NCI-H82 treated with DMSO at 0.1 percent for 48 hours (cell line): ENCODE measurements around the gene TSPYL2.

Experiments used
- DNase-seq: peaks from one replicate; lab custom pipeline; 2025; ENCODE audit not compliant: unreplicated experiment; lab: John Stamatoyannopoulos, UW

TSPYL2 gene

GRCh38 chrX:53081925-53082772 is at the start of gene TSPYL2:
Gene TSPYL2, plus strand, starts transcription at chrX:53082367. Its CDS starts 132 bp downstream, at chrX:53082499.
- DNase-seq = peak; percentile 95

GRCh38 chrX:53036149-53036548 is 46.0 kb upstream of the TSPYL2 start:
- no peak for DNase-seq

GRCh38 chrX:53039236-53039635 is 42.9 kb upstream of the TSPYL2 start:
- no peak for DNase-seq

- no peak for DNase-seq
Measured at GRCh38 chrX:53044995-53045394, 37.2 kb upstream of the TSPYL2 start.

- no peak for DNase-seq
Measured at GRCh38 chrX:53047228-53047627, 34.9 kb upstream of the TSPYL2 start.

- DNase-seq = peak; percentile 42
Measured at GRCh38 chrX:53048169-53049126, 33.7 kb upstream of the TSPYL2 start, which contains the start of gene GPR173. Gene GPR173, plus strand, starts transcription at chrX:53048789. Its CDS starts 27,833 bp downstream, at chrX:53076622.

- no peak for DNase-seq
Measured at GRCh38 chrX:53049127-53049517, 33.0 kb upstream of the TSPYL2 start.

GRCh38 chrX:53050841-53051240 is 31.3 kb upstream of the TSPYL2 start:
- no peak for DNase-seq

- no peak for DNase-seq
Measured at GRCh38 chrX:53055244-53055849, 26.8 kb upstream of the TSPYL2 start.

GRCh38 chrX:53056292-53056691 is 25.9 kb upstream of the TSPYL2 start:
- no peak for DNase-seq

GRCh38 chrX:53065104-53065503 is 17.1 kb upstream of the TSPYL2 start:
- no peak for DNase-seq

- no peak for DNase-seq
Measured at GRCh38 chrX:53071064-53071463, 11.1 kb upstream of the TSPYL2 start.

GRCh38 chrX:53071604-53072417 is 10.4 kb upstream of the TSPYL2 start:
- DNase-seq = peak; percentile 47

- DNase-seq = no peak
Measured at GRCh38 chrX:53072418-53073114, 9.6 kb upstream of the TSPYL2 start.

GRCh38 chrX:53073115-53073586 is 9.0 kb upstream of the TSPYL2 start:
- DNase-seq = peak; percentile 84

GRCh38 chrX:53075011-53075410 is 7.2 kb upstream of the TSPYL2 start:
- no peak for DNase-seq

GRCh38 chrX:53076671-53077070 is 5.5 kb upstream of the TSPYL2 start:
- DNase-seq = no peak

- no peak for DNase-seq
Measured at GRCh38 chrX:53077207-53078197, 4.7 kb upstream of the TSPYL2 start.
